Inflammatory macrophage (primary cell): ENCODE data around the gene MBOAT1.
A peak's percentile ranks its signal among the peaks of the same experiment; 100 is the strongest.
"Not testable (repeated sequence)": the region's sequence is repeated elsewhere in the genome, so short reads cannot be mapped to it uniquely, and the experiment has no call there.

Experiments
- DNase-seq, 2 donors: peaks; one replicate each; pipeline ENCODE4 v3.0.0-alpha.2; 2020 to 2022

The MBOAT1 gene

GRCh38 chr6:20169786-20170185 lies 42.5 kb downstream of the MBOAT1 start:
- peak in 1 of 2 donors; percentile 13 for DNase-seq

GRCh38 chr6:20169119-20169557 lies 43.1 kb downstream of the MBOAT1 start:
- DNase-seq: peak; percentile 87 to 95

- no peak for DNase-seq
These were observed 43.6 kb downstream of the MBOAT1 start for GRCh38 chr6:20168690-20169089.

GRCh38 chr6:20167601-20168000 lies 44.7 kb downstream of the MBOAT1 start:
- peak; percentile 51 to 62 for DNase-seq

- DNase-seq: peak; percentile 80 to 89
These were observed 46.1 kb downstream of the MBOAT1 start for GRCh38 chr6:20166210-20166609.

GRCh38 chr6:20162515-20162914 lies 49.8 kb downstream of the MBOAT1 start:
- DNase-seq: no peak

- no peak for DNase-seq
These were observed 51.6 kb downstream of the MBOAT1 start for GRCh38 chr6:20160541-20161283.

- no peak for DNase-seq
These were observed 52.3 kb downstream of the MBOAT1 start for GRCh38 chr6:20159781-20160540.

GRCh38 chr6:20159098-20159497 lies 53.2 kb downstream of the MBOAT1 start:
- no peak for DNase-seq

- DNase-seq: no peak
These were observed 53.6 kb downstream of the MBOAT1 start for GRCh38 chr6:20158676-20159075.

- no peak for DNase-seq
These were observed 55.4 kb downstream of the MBOAT1 start for GRCh38 chr6:20156824-20157223.

GRCh38 chr6:20154753-20155152 lies 57.5 kb downstream of the MBOAT1 start:
- DNase-seq: no peak

GRCh38 chr6:20153194-20153593 lies 59.1 kb downstream of the MBOAT1 start:
- no peak for DNase-seq

- DNase-seq: peak; percentile 84 to 86
These were observed 63.8 kb downstream of the MBOAT1 start for GRCh38 chr6:20148433-20148832.

- no peak for DNase-seq
These were observed 64.8 kb downstream of the MBOAT1 start for GRCh38 chr6:20147469-20147868.

GRCh38 chr6:20146831-20147230 lies 65.4 kb downstream of the MBOAT1 start:
- peak; percentile 45 to 63 for DNase-seq

- DNase-seq: no peak
These were observed 66.0 kb downstream of the MBOAT1 start for GRCh38 chr6:20146291-20146690.

- DNase-seq: no peak
These were observed 69.4 kb downstream of the MBOAT1 start for GRCh38 chr6:20142866-20143265.

GRCh38 chr6:20141931-20142330 lies 70.3 kb downstream of the MBOAT1 start:
- DNase-seq: no peak

GRCh38 chr6:20139127-20139963 lies 72.9 kb downstream of the MBOAT1 start:
- not testable (repeated sequence) for DNase-seq

- no peak for DNase-seq
These were observed 74.4 kb downstream of the MBOAT1 start for GRCh38 chr6:20137837-20138236.

GRCh38 chr6:20137240-20137639 lies 75.0 kb downstream of the MBOAT1 start:
- peak in 1 of 2 donors; percentile 12 for DNase-seq

GRCh38 chr6:20135677-20136268 lies 76.5 kb downstream of the MBOAT1 start:
- no peak for DNase-seq
